CD14-positive monocyte (primary cell): ENCODE data around the gene PADI2. TPM values are rescaled to one million over a fixed set of nuclear protein-coding genes. Genes with fewer than 3 reads are reported as not detected.

Experiments used
- DNase-seq, 3 donors: peaks; one replicate each; pipeline ENCODE4 v3.0.0-alpha.2; 2011 to 2022
- H2AFZ ChIP-seq: 2 replicates; pipeline ENCODE4 v1.6.0; 2012; ENCODE audit warnings: mild to moderate bottlenecking, low read depth, low read length, inconsistent platforms; ENCODE audit not compliant: insufficient read depth, poor library complexity, severe bottlenecking
- H3K27ac ChIP-seq, 2 donors: 1 replicate in 1 of 2; 2 replicates in 1 of 2; pipeline ENCODE4 v1.5.1; 2012 to 2013; ENCODE audit warnings: low read length in 2 of 2, control low read depth in 1 of 2, inconsistent platforms in 1 of 2, low read depth in 1 of 2, mild to moderate bottlenecking in 1 of 2
- H3K27me3 ChIP-seq, 2 donors: one replicate each; pipeline versions ENCODE4 v1.6.0 to v1.6.1; 2011 to 2013; ENCODE audit warnings: low read length in 2 of 2; ENCODE audit not compliant: control insufficient read depth in 2 of 2, insufficient read depth in 2 of 2
- H3K36me3 ChIP-seq, 2 donors: replicated peaks in 1 of 2; 1 replicate in 1 of 2; 2 replicates in 1 of 2; pipeline versions ENCODE4 v1.5.1 to v1.6.1; 2012 to 2013; ENCODE audit warnings: low read length in 2 of 2, control low read depth in 1 of 2, inconsistent platforms in 1 of 2, mild to moderate bottlenecking in 1 of 2; ENCODE audit not compliant: insufficient read depth in 2 of 2, control insufficient read depth in 1 of 2
- H3K4me1 ChIP-seq, 2 donors: 1 replicate in 1 of 2; 2 replicates in 1 of 2; pipeline versions ENCODE4 v1.5.1 to v1.6.1; 2012 to 2013; ENCODE audit warnings: low read length in 2 of 2, control low read depth in 1 of 2, inconsistent platforms in 1 of 2, mild to moderate bottlenecking in 1 of 2, moderate library complexity in 1 of 2; ENCODE audit not compliant: insufficient read depth in 2 of 2, control insufficient read depth in 1 of 2
- H3K4me2 ChIP-seq: replicated peaks from 2 replicates; pipeline ENCODE3; 2012; ENCODE audit warnings: low read length, moderate library complexity, mild to moderate bottlenecking; ENCODE audit not compliant: poor library complexity, severe bottlenecking; ENCODE audit errors: extremely low read depth
- H3K4me3 ChIP-seq, 3 experiments: fragments of 200-600 bp in 1 of 3; sonication (generic) in 1 of 3; replicated peaks in 1 of 3; 1 replicate in 2 of 3; 2 replicates in 1 of 3; pipeline ENCODE4 v1.5.1; 2011 to 2013; ENCODE audit warnings: low read length in 3 of 3, mild to moderate bottlenecking in 3 of 3, control low read depth in 2 of 3, low read depth in 2 of 3, inconsistent platforms in 1 of 3, moderate library complexity in 1 of 3
- H3K79me2 ChIP-seq: 2 replicates; pipeline ENCODE4 v1.6.0; 2012; ENCODE audit warnings: mild to moderate bottlenecking, control low read depth, inconsistent platforms, low read length, moderate library complexity; ENCODE audit not compliant: insufficient read depth
- H3K9ac ChIP-seq: 2 replicates; pipeline ENCODE4 v1.6.0; 2017; ENCODE audit warnings: low read length, mild to moderate bottlenecking; ENCODE audit not compliant: insufficient read depth, poor library complexity, severe bottlenecking
- H3K9me3 ChIP-seq, 2 donors: replicated peaks in 1 of 2; 1 replicate in 1 of 2; 2 replicates in 1 of 2; pipeline versions ENCODE4 v1.5.1 to v1.6.1; 2012 to 2013; ENCODE audit warnings: low read length in 2 of 2, control low read depth in 1 of 2; ENCODE audit not compliant: control insufficient read depth in 1 of 2, insufficient read depth in 1 of 2
- H4K20me1 ChIP-seq: 2 replicates; pipeline ENCODE4 v1.6.0; 2012; ENCODE audit warnings: mild to moderate bottlenecking, low read length, control low read depth, moderate library complexity; ENCODE audit not compliant: insufficient read depth
- H3K27ac Mint-ChIP-seq, 7 donors: one replicate each; pipeline ENCODE4 v1.8.0; 2020; ENCODE audit warnings: mild to moderate bottlenecking in 7 of 7, mixed read lengths in 7 of 7, moderate library complexity in 6 of 7, inconsistent platforms in 2 of 7
- H3K27me3 Mint-ChIP-seq, 3 donors: one replicate each; pipeline ENCODE4 v1.8.0; 2021 to 2022; ENCODE audit warnings: low read depth in 3 of 3, mild to moderate bottlenecking in 3 of 3, mixed read lengths in 3 of 3, moderate library complexity in 3 of 3, inconsistent platforms in 1 of 3
- H3K36me3 Mint-ChIP-seq, 2 donors: one replicate each; pipeline ENCODE4 v1.8.0; 2020; ENCODE audit warnings: mixed read lengths in 2 of 2, inconsistent platforms in 1 of 2, mild to moderate bottlenecking in 1 of 2
- H3K4me1 Mint-ChIP-seq: one replicate; pipeline ENCODE4 v1.8.0; 2020; ENCODE audit warnings: mild to moderate bottlenecking, mixed read lengths
- H3K4me3 Mint-ChIP-seq, 2 donors: one replicate each; pipeline ENCODE4 v1.8.0; 2020; ENCODE audit warnings: mild to moderate bottlenecking in 2 of 2, mixed read lengths in 2 of 2, moderate library complexity in 1 of 2
- H3K9me3 Mint-ChIP-seq, 7 donors: one replicate each; pipeline ENCODE4 v1.8.0; 2020 to 2022; ENCODE audit warnings: mixed read lengths in 7 of 7, mild to moderate bottlenecking in 6 of 7, moderate library complexity in 6 of 7, inconsistent platforms in 2 of 7
- WGBS: methylation state at CpG from one replicate; pipeline ENCODE4 v1.1.5; 2013; ENCODE audit warnings: missing lambda C conversion rate; ENCODE audit not compliant: insufficient coverage; 5-methylcytosine and 5-hydroxymethylcytosine counted together
- intact Hi-C, 2 donors: fragments of 100-400 bp; cut with micrococcal nuclease; formaldehyde crosslinking; loops; one replicate each; pipeline versions ENCODE4 v1.15.0 to v1.15.1; 2023
- polyA plus RNA-seq, 3 donors: library from polyadenylated mRNA; depleted of rRNA in 1 of 3; unstranded in 2 of 3; stranded (reverse) in 1 of 3; fragments of 300-500 nt in 2 of 3; fragments of >200 nt in 1 of 3; fragmentation: Illumina TruSeq in 2 of 3; gene quantifications; 1 replicate in 2 of 3; 2 replicates in 1 of 3; pipeline ENCODE4 v1.2.3, GENCODE V29; 2012 to 2021
- TF ChIP-seq, protein P1 (sequence below): fragments of 200-600 bp; IDR thresholded peaks from one replicate; pipeline ENCODE4 v1.8.0; 2022; ENCODE audit warnings: antibody characterized with exemption, mild to moderate bottlenecking

PADI2 gene
- polyA plus RNA-seq, 3 donors = 18.6 to 61.7 (median 32.6) TPM

DNA sequence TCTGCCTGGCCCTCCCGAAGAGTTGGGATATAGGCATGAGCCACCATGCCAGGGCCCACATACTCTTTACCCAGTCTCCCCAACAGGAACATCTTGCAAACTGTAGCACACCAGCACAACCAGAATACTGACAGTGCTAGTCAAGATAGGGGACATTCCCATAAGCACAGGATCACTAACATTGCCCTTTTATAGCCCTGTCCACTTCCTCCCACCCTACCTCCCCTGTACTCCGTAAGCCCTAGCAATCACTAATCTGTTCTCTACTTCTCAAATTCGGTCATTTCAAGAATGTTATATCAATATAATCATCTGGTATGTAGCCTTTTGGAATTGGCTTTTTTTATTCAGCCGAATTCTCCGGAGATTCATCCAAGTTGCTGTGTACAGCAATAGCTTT, 71.3 kb downstream of the PADI2 start:
- no peak overlapping the region for H3K9ac ChIP-seq
- no peak overlapping the region for H2AFZ ChIP-seq
- no peak overlapping the region for H3K4me2 ChIP-seq
- WGBS = 100% methylated on average over 1 of the region's 5 CpGs
- H3K79me2 ChIP-seq = peaks cover 83% of the 10 kb centered on the region
- DNase-seq = no peak
- Mint-ChIP-seq H3K4me3 (no peak overlapping the region), H3K36me3 (peaks cover 32 to 54% of the 10 kb centered on the region in 2 donors), H3K4me1 (peaks cover 30% of the 10 kb centered on the region), H3K27me3 (no peaks in the 10 kb centered on the region), H3K9me3 (no peaks in the 10 kb centered on the region), H3K27ac (peak overlapping the region in 4 of 7 donors; percentile 13 to 82 (median 64))
- TF ChIP-seq, protein P1, sequence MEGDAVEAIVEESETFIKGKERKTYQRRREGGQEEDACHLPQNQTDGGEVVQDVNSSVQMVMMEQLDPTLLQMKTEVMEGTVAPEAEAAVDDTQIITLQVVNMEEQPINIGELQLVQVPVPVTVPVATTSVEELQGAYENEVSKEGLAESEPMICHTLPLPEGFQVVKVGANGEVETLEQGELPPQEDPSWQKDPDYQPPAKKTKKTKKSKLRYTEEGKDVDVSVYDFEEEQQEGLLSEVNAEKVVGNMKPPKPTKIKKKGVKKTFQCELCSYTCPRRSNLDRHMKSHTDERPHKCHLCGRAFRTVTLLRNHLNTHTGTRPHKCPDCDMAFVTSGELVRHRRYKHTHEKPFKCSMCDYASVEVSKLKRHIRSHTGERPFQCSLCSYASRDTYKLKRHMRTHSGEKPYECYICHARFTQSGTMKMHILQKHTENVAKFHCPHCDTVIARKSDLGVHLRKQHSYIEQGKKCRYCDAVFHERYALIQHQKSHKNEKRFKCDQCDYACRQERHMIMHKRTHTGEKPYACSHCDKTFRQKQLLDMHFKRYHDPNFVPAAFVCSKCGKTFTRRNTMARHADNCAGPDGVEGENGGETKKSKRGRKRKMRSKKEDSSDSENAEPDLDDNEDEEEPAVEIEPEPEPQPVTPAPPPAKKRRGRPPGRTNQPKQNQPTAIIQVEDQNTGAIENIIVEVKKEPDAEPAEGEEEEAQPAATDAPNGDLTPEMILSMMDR = no peak
- H3K27ac ChIP-seq = peak overlapping the region in 1 of 2 donors; percentile 17
- H3K27me3 ChIP-seq = no peaks in the 10 kb centered on the region
- H3K9me3 ChIP-seq = no peaks in the 10 kb centered on the region
- H3K4me1 ChIP-seq = peaks cover 23 to 42% of the 10 kb centered on the region in 2 donors
- H3K4me3 ChIP-seq = no peak overlapping the region
- intact Hi-C loops = loop anchor here (5.0 kb wide), 2 partner anchors 86 to 96 kb away; no protein-coding TSS in a partner anchor
- peaks cover 61% of the 10 kb centered on the region for H4K20me1 ChIP-seq
- H3K36me3 ChIP-seq = peaks cover 36 to 49% of the 10 kb centered on the region in 2 donors

DNA sequence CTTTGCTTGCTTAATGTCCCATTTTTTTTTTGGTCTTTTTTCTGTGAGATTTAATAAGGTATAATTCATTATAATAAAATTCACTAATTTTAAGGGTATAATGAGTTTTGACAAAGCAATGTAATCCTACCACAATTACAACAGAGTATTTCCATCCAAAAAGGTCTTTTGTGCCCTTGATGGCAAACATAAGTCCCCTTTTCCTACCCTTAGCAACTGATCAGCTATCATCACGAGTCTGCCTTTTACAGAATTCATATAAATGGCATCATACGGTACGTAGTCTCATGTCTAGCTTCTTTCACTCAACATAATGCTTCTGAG, 73.0 kb downstream of the PADI2 start:
- peaks cover 43 to 61% of the 10 kb centered on the region in 2 donors for H3K36me3 Mint-ChIP-seq
- Histone ChIP-seq H3K36me3 (peaks cover 39 to 61% of the 10 kb centered on the region in 2 donors), H3K79me2 (peaks cover 76% of the 10 kb centered on the region), H3K27me3 (no peaks in the 10 kb centered on the region), H2AFZ (no peak overlapping the region), H3K4me3 (peak overlapping the region in 1 of 3 experiments; percentile 62), H3K4me1 (peaks cover 14 to 32% of the 10 kb centered on the region in 2 donors), H3K27ac (no peak overlapping the region), H3K9me3 (no peaks in the 10 kb centered on the region), H3K4me2 (peak overlapping the region; percentile 65), H4K20me1 (peaks cover 62% of the 10 kb centered on the region), H3K9ac (no peak overlapping the region)
- intact Hi-C loops = loop anchor here (5.0 kb wide), 2 partner anchors 84 to 94 kb away; no protein-coding TSS in a partner anchor
- TF ChIP-seq, protein P1 = peak; percentile 50
- peaks cover 0 to 3% (median 0%) of the 10 kb centered on the region in 7 donors for H3K9me3 Mint-ChIP-seq
- 60% methylated on average over 1 of the region's 3 CpGs for whole genome bisulfite sequencing
- H3K4me3 Mint-ChIP-seq = no peak overlapping the region
- DNase-seq = no peak
- H3K27me3 Mint-ChIP-seq = no peaks in the 10 kb centered on the region
- peak overlapping the region in 1 of 7 donors; percentile 55 for H3K27ac Mint-ChIP-seq
- peaks cover 21% of the 10 kb centered on the region for H3K4me1 Mint-ChIP-seq
